HL-60 (cell line): ENCODE results near the gene SIRT1.

Source experiments
- GABPA ChIP-seq: IDR thresholded peaks from 2 replicates; pipeline ENCODE4 v1.6.1; 2012; ENCODE audit warnings: low read depth
- POLR2AphosphoS5 ChIP-seq: IDR thresholded peaks from 2 replicates; pipeline ENCODE4 v1.6.1; 2012; ENCODE audit warnings: low read depth
- REST ChIP-seq: IDR thresholded peaks from 2 replicates; pipeline ENCODE4 v1.6.1; 2012; ENCODE audit warnings: low read depth; ENCODE audit not compliant: insufficient replicate concordance
- SPI1 ChIP-seq: IDR thresholded peaks from 2 replicates; pipeline ENCODE4 v1.6.1; 2012; ENCODE audit warnings: low read depth, mild to moderate bottlenecking, borderline replicate concordance
- TF ChIP-seq, protein P1 (sequence below): IDR thresholded peaks from one replicate; pipeline ENCODE4 v1.5.1; 2011; ENCODE audit warnings: low read length, control low read depth, inconsistent platforms; ENCODE audit not compliant: insufficient read depth

DNA sequence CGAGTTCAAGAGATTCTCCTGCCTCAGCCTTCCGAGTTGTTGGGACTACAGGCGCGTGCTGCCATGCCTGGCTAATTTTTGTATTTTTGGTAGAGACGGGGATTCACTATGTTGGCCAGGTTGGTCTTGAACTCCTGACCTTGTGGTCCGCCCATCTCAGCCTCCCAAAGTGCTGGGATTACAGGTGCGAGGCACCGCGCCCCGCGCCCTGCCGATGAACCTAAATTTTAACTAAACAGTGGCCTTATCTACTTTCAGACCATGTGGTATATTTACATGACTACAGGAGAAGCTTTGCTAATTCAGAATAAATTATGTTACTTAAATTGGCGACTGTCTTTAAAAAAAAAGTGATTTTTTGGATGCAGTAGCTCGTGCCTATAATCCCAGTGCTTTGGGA, 9.2 kb downstream of the SIRT1 start:
- TF ChIP-seq SPI1 (no peak), REST (no peak), POLR2AphosphoS5 (no peak), GABPA (no peak)
- TF ChIP-seq, protein P1, sequence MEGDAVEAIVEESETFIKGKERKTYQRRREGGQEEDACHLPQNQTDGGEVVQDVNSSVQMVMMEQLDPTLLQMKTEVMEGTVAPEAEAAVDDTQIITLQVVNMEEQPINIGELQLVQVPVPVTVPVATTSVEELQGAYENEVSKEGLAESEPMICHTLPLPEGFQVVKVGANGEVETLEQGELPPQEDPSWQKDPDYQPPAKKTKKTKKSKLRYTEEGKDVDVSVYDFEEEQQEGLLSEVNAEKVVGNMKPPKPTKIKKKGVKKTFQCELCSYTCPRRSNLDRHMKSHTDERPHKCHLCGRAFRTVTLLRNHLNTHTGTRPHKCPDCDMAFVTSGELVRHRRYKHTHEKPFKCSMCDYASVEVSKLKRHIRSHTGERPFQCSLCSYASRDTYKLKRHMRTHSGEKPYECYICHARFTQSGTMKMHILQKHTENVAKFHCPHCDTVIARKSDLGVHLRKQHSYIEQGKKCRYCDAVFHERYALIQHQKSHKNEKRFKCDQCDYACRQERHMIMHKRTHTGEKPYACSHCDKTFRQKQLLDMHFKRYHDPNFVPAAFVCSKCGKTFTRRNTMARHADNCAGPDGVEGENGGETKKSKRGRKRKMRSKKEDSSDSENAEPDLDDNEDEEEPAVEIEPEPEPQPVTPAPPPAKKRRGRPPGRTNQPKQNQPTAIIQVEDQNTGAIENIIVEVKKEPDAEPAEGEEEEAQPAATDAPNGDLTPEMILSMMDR: no peak
